Epithelial cell of esophagus (primary cell): ENCODE measurements around the gene FAM118A.
A peak's percentile ranks its signal among the peaks of the same experiment; 100 is the strongest.
"Not testable (repeated sequence)": the region's sequence is repeated elsewhere in the genome, so short reads cannot be mapped to it uniquely, and the experiment has no call there.

Experiments used
- DNase-seq: peaks from one replicate; pipeline ENCODE4 v3.0.0; 2010; ENCODE audit warnings: low read depth
- H3K4me3 ChIP-seq: 2 replicates; pipeline ENCODE4 v1.5.1; 2011; ENCODE audit warnings: mild to moderate bottlenecking, low read length, control low read depth
- CTCF ChIP-seq: IDR thresholded peaks from 2 replicates; pipeline ENCODE4 v1.5.1; 2011; ENCODE audit warnings: low read depth, mild to moderate bottlenecking, low read length, control low read depth, inconsistent platforms; ENCODE audit not compliant: insufficient read depth; ENCODE audit errors: missing control alignments

FAM118A gene

GRCh38 chr22:45349916-45350315 lies 40.2 kb downstream of the FAM118A start:
- TF ChIP-seq CTCF, result no peak
- no peak for DNase-seq
- H3K4me3 ChIP-seq, result no peak overlapping the region

GRCh38 chr22:45351956-45352355 lies 42.2 kb downstream of the FAM118A start:
- DNase-seq, result peak; percentile 60
- TF ChIP-seq CTCF, result no peak
- no peak overlapping the region for H3K4me3 ChIP-seq

GRCh38 chr22:45352757-45353156 lies 43.0 kb downstream of the FAM118A start:
- not testable (repeated sequence) for H3K4me3 ChIP-seq
- DNase-seq, result peak; percentile 87

- no peak for TF ChIP-seq CTCF
- no peak overlapping the region for H3K4me3 ChIP-seq
- no peak for DNase-seq
Observed at GRCh38 chr22:45353786-45354185, 44.1 kb downstream of the FAM118A start.

- TF ChIP-seq CTCF, result no peak
- no peak overlapping the region for H3K4me3 ChIP-seq
- DNase-seq, result no peak
Observed at GRCh38 chr22:45357490-45357889, 47.8 kb downstream of the FAM118A start.

GRCh38 chr22:45358127-45358526 lies 48.4 kb downstream of the FAM118A start:
- no peak overlapping the region for H3K4me3 ChIP-seq
- no peak for TF ChIP-seq CTCF
- no peak for DNase-seq

GRCh38 chr22:45359627-45360026 lies 49.9 kb downstream of the FAM118A start:
- H3K4me3 ChIP-seq, result no peak overlapping the region
- no peak for DNase-seq

More at GRCh38 chr22:45359627-45360026, 49.9 kb downstream of the FAM118A start:
- TF ChIP-seq CTCF, result no peak
